Inferior parietal cortex (tissue), 1 donor: ENCODE results near the gene GAA.

Experiments
- DNase-seq: peaks from one replicate; pipeline ENCODE4 v3.0.0-alpha.2; 2016; ENCODE audit errors: extremely low spot score

Gene GAA

GRCh38 chr17:80117491-80118401 lies 16.4 kb downstream of the GAA start:
- no peak for DNase-seq

GRCh38 chr17:80118601-80119270 lies 17.4 kb downstream of the GAA start:
- DNase-seq, result no peak

GRCh38 chr17:80119271-80119791 lies 17.9 kb downstream of the GAA start:
- no peak for DNase-seq

GRCh38 chr17:80119839-80120238 lies 18.5 kb downstream of the GAA start:
- DNase-seq, result no peak

GRCh38 chr17:80122026-80122575 lies 20.7 kb downstream of the GAA start:
- no peak for DNase-seq

GRCh38 chr17:80122926-80123505 lies 21.6 kb downstream of the GAA start:
- DNase-seq, result no peak

- DNase-seq, result no peak
These were observed 22.4 kb downstream of the GAA start for GRCh38 chr17:80123791-80124190.

- DNase-seq, result no peak
These were observed 23.1 kb downstream of the GAA start for GRCh38 chr17:80124351-80124981.

- no peak for DNase-seq
These were observed 24.5 kb downstream of the GAA start for GRCh38 chr17:80125656-80126448.

GRCh38 chr17:80126449-80126715 lies 25.0 kb downstream of the GAA start:
- no peak for DNase-seq

- no peak for DNase-seq
These were observed 27.7 kb downstream of the GAA start for GRCh38 chr17:80129006-80129565.

GRCh38 chr17:80130992-80131391 lies 29.6 kb downstream of the GAA start:
- DNase-seq, result no peak

GRCh38 chr17:80132906-80133625 lies 31.7 kb downstream of the GAA start:
- no peak for DNase-seq

- no peak for DNase-seq
These were observed 32.2 kb downstream of the GAA start for GRCh38 chr17:80133626-80133970.

- no peak for DNase-seq
These were observed 35.8 kb downstream of the GAA start for GRCh38 chr17:80137131-80137530.

- no peak for DNase-seq
These were observed 37.6 kb downstream of the GAA start for GRCh38 chr17:80138856-80139426.

GRCh38 chr17:80141463-80142165 lies 40.2 kb downstream of the GAA start:
- no peak for DNase-seq

GRCh38 chr17:80142929-80143328 lies 41.5 kb downstream of the GAA start:
- no peak for DNase-seq
